Body of pancreas (tissue), 4 donors: Measurements from ENCODE around the gene SIT1.

Source experiments
- POLR2A ChIP-seq, 3 donors: fragments of 450-650 bp; IDR thresholded peaks; one replicate each; pipeline ENCODE4 v1.6.1; 2016; ENCODE audit warnings: antibody characterized with exemption in 3 of 3, mild to moderate bottlenecking in 2 of 3
- TF ChIP-seq, protein P1 (sequence below), 7 experiments: fragments of 450-650 bp in 4 of 7; fragments of 200-600 bp in 3 of 7; sonication (generic) in 3 of 7; IDR thresholded peaks; one replicate each; pipeline ENCODE4 v1.5.1; 2016 to 2019; ENCODE audit warnings: antibody characterized with exemption in 7 of 7

DNA sequence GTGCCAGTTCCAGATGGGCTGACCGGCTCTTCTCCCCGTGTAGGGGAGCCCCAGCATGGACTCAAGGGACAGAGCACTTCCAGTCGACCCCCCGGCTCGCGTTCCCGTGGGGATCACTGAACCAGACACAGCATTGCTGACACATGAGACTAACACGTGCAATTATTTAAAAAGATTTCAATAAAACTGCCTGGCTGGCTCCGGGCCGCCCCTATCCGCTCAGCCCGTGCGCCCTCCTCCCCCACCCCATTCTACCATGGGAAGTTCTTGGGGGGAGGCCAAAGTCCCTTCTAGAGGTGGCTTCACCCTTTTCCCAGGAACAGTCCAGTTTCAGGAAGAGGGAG, 40.9 kb downstream of the SIT1 start:
- TF ChIP-seq POLR2A (IDR thresholded peaks at IDR 0.05), result no peak
- TF ChIP-seq, protein P1, sequence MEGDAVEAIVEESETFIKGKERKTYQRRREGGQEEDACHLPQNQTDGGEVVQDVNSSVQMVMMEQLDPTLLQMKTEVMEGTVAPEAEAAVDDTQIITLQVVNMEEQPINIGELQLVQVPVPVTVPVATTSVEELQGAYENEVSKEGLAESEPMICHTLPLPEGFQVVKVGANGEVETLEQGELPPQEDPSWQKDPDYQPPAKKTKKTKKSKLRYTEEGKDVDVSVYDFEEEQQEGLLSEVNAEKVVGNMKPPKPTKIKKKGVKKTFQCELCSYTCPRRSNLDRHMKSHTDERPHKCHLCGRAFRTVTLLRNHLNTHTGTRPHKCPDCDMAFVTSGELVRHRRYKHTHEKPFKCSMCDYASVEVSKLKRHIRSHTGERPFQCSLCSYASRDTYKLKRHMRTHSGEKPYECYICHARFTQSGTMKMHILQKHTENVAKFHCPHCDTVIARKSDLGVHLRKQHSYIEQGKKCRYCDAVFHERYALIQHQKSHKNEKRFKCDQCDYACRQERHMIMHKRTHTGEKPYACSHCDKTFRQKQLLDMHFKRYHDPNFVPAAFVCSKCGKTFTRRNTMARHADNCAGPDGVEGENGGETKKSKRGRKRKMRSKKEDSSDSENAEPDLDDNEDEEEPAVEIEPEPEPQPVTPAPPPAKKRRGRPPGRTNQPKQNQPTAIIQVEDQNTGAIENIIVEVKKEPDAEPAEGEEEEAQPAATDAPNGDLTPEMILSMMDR (IDR thresholded peaks at IDR 0.05), result no peak
